HuH-7.5 (cell line): ENCODE results near the gene ADGRL3.
"Not testable (repeated sequence)": the region's sequence is repeated elsewhere in the genome, so short reads cannot be mapped to it uniquely, and the experiment has no call there.

Source experiments
- DNase-seq: peaks from one replicate; pipeline ENCODE4 v3.0.0; 2011; ENCODE audit warnings: low spot score

The ADGRL3 gene

GRCh38 chr4:61911313-61911756 lies 711.2 kb downstream of the ADGRL3 start:
- DNase-seq = no peak

- no peak for DNase-seq
Observed at GRCh38 chr4:61913619-61914018, 713.5 kb downstream of the ADGRL3 start.

- DNase-seq = no peak
Observed at GRCh38 chr4:61915501-61915900, 715.4 kb downstream of the ADGRL3 start.

GRCh38 chr4:61918507-61918906 lies 718.4 kb downstream of the ADGRL3 start:
- DNase-seq = no peak

- no peak for DNase-seq
Observed at GRCh38 chr4:61918987-61919386, 718.9 kb downstream of the ADGRL3 start.

GRCh38 chr4:61919561-61919960 lies 719.4 kb downstream of the ADGRL3 start:
- no peak for DNase-seq

GRCh38 chr4:61921920-61922319 lies 721.8 kb downstream of the ADGRL3 start:
- peak; percentile 6 for DNase-seq

GRCh38 chr4:61922766-61923165 lies 722.6 kb downstream of the ADGRL3 start:
- DNase-seq = no peak

- DNase-seq = no peak
Observed at GRCh38 chr4:61923179-61923578, 723.1 kb downstream of the ADGRL3 start.

- no peak for DNase-seq
Observed at GRCh38 chr4:61924131-61924530, 724.0 kb downstream of the ADGRL3 start.

- no peak for DNase-seq
Observed at GRCh38 chr4:61933527-61933926, 733.4 kb downstream of the ADGRL3 start.

- DNase-seq = no peak
Observed at GRCh38 chr4:61934198-61934597, 734.1 kb downstream of the ADGRL3 start.

GRCh38 chr4:61938250-61938846 lies 738.2 kb downstream of the ADGRL3 start:
- no peak for DNase-seq

GRCh38 chr4:61950625-61951024 lies 750.5 kb downstream of the ADGRL3 start:
- no peak for DNase-seq

- DNase-seq = no peak
Observed at GRCh38 chr4:61953386-61953785, 753.3 kb downstream of the ADGRL3 start.

- no peak for DNase-seq
Observed at GRCh38 chr4:61958591-61958990, 758.5 kb downstream of the ADGRL3 start.

- no peak for DNase-seq
Observed at GRCh38 chr4:61959087-61959486, 759.0 kb downstream of the ADGRL3 start.

GRCh38 chr4:61984260-61984909 lies 784.3 kb downstream of the ADGRL3 start:
- DNase-seq = no peak

GRCh38 chr4:61985426-61985825 lies 785.3 kb downstream of the ADGRL3 start:
- no peak for DNase-seq

- DNase-seq = not testable (repeated sequence)
Observed at GRCh38 chr4:61986929-61987328, 786.8 kb downstream of the ADGRL3 start.

- no peak for DNase-seq
Observed at GRCh38 chr4:61992351-61992750, 792.2 kb downstream of the ADGRL3 start.

- DNase-seq = no peak
Observed at GRCh38 chr4:61994036-61994435, 793.9 kb downstream of the ADGRL3 start.

GRCh38 chr4:61995717-61996340 lies 795.7 kb downstream of the ADGRL3 start:
- no peak for DNase-seq

GRCh38 chr4:61996943-61997342 lies 796.8 kb downstream of the ADGRL3 start:
- no peak for DNase-seq
